Tibial artery (tissue), 4 donors: ENCODE results near the gene ABCC8.
A peak's percentile ranks its signal among the peaks of the same experiment; 100 is the strongest.

Source experiments
- DNase-seq, 2 donors: peaks; one replicate each; pipeline ENCODE4 v3.0.0-alpha.2; 2019
- H3K27ac ChIP-seq, 2 donors: fragments of 200-600 bp; sonication (generic) in 1 of 2; 1 replicate in 1 of 2; 2 replicates in 1 of 2; pipeline ENCODE4 v1.5.1; 2018 to 2019; ENCODE audit warnings: mild to moderate bottlenecking in 1 of 2
- H3K27me3 ChIP-seq, 2 donors: fragments of 200-600 bp; sonication (generic) in 1 of 2; one replicate each; pipeline versions ENCODE4 v1.5.1 to v1.6.0; 2016 to 2019
- H3K36me3 ChIP-seq, 3 donors: fragments of 200-600 bp; sonication (generic) in 2 of 3; one replicate each; pipeline ENCODE4 v1.5.1; 2016 to 2019; ENCODE audit warnings: mild to moderate bottlenecking in 2 of 3
- H3K4me1 ChIP-seq, 4 donors: fragments of 200-600 bp; sonication (generic) in 2 of 4; 1 replicate in 3 of 4; 2 replicates in 1 of 4; pipeline ENCODE4 v1.5.1; 2016 to 2019
- H3K4me3 ChIP-seq, 2 donors: fragments of 200-600 bp; sonication (generic) in 1 of 2; 1 replicate in 1 of 2; 2 replicates in 1 of 2; pipeline ENCODE4 v1.5.1; 2018 to 2019; ENCODE audit warnings: mild to moderate bottlenecking in 2 of 2
- H3K9me3 ChIP-seq, 3 donors: fragments of 200-600 bp; sonication (generic) in 1 of 3; one replicate each; pipeline ENCODE4 v1.5.1; 2016 to 2019
- CTCF ChIP-seq, 2 experiments: fragments of 200-600 bp in 1 of 2; fragments of 450-650 bp in 1 of 2; IDR thresholded peaks; one replicate each; pipeline ENCODE4 v1.5.1; 2017 to 2019; ENCODE audit warnings: antibody characterized with exemption in 2 of 2, mild to moderate bottlenecking in 1 of 2, moderate library complexity in 1 of 2
- intact Hi-C: fragments of 100-400 bp; cut with DNase I; formaldehyde crosslinking; loops from one replicate; pipeline ENCODE4 v1.15.0; 2023; ENCODE audit warnings: low total_unique reads

ABCC8 gene

DNA sequence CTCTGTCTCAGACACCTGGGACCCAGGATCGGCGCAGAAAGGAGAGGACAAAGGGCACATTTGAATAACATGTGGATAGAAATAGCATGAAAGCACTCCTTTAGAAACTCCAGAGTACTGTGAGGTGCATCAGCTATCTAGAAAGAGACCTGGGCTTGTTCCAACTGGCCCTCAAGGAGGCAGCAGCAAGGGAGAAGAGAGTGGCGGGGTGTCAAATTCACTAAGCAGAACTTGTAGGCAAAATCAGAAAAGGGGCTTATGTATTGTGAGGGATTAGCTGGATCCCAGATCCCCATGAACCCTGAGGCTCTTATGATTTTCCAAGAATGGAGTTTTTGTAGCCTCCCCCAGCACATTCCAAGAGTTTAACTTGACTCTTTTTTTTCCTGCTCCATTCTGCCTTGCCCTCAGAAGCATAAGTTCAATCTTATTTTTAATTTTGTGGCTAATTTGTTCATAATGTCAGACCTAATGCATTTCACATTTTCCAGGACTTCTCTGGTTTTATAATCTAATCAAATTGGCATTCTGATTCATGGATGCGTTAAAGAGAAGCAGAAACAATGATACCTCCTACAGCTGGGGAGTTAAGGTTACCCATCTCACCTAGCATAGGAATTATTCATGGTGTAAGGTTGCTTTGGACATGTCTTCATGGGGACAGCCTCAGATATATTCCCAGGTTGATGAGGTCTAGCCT is 34.0 kb upstream of the ABCC8 start:
- peaks cover 0 to 23% (median 18%) of the 10 kb centered on the region in 4 donors for H3K4me1 ChIP-seq
- no peak for TF ChIP-seq CTCF (IDR thresholded peaks at IDR 0.05)
- no peaks in the 10 kb centered on the region for H3K27me3 ChIP-seq
- no peaks in the 10 kb centered on the region for H3K9me3 ChIP-seq
- intact Hi-C loops = no loop called here
- H3K4me3 ChIP-seq = no peak overlapping the region
- no peaks in the 10 kb centered on the region for H3K36me3 ChIP-seq
- no peak overlapping the region for H3K27ac ChIP-seq
- DNase-seq = no peak

GRCh38 chr11:17508791-17509190 is 32.1 kb upstream of the ABCC8 start:
- no peak for DNase-seq
- no peaks in the 10 kb centered on the region for H3K36me3 ChIP-seq
- TF ChIP-seq CTCF (IDR thresholded peaks at IDR 0.05) = no peak
- H3K9me3 ChIP-seq = no peaks in the 10 kb centered on the region
- H3K4me3 ChIP-seq = no peak overlapping the region
- peak overlapping the region in 1 of 2 donors; percentile 58 for H3K27ac ChIP-seq
- H3K27me3 ChIP-seq = no peaks in the 10 kb centered on the region
- intact Hi-C loops = no loop called here
- peaks cover 0 to 23% (median 18%) of the 10 kb centered on the region in 4 donors for H3K4me1 ChIP-seq

DNA sequence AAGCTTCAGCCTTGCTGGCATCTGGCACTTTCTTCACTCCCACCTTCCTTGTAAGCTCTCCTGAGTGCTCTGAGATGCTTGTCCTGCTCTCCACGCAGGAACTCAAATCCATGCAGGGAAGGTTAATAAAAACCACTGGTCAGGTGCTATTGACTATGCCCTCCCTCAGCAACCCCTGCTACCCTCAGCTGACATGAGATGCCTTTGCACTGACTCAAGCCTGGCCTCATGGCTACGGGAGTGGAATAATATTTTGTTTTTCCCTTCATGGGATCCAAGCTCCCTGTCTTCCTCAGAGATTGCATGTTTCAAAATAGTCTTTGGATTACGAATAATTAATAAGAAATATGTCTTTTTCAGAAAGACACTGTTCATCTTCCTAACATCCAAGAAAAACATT is 31.7 kb upstream of the ABCC8 start:
- Histone ChIP-seq H3K27me3 (no peaks in the 10 kb centered on the region), H3K36me3 (no peaks in the 10 kb centered on the region), H3K27ac (peak overlapping the region; percentile 58), H3K4me3 (no peak overlapping the region), H3K9me3 (no peaks in the 10 kb centered on the region), H3K4me1 (peaks cover 0 to 23% (median 18%) of the 10 kb centered on the region in 4 donors)
- peak in 1 of 2 donors; percentile 36 for DNase-seq
- intact Hi-C loops = no loop called here
- TF ChIP-seq CTCF (IDR thresholded peaks at IDR 0.05) = no peak

GRCh38 chr11:17507773-17508172 is 31.1 kb upstream of the ABCC8 start:
- no peaks in the 10 kb centered on the region for H3K9me3 ChIP-seq
- intact Hi-C loops = no loop called here
- H3K36me3 ChIP-seq = no peaks in the 10 kb centered on the region
- no peak for DNase-seq
- H3K27me3 ChIP-seq = no peaks in the 10 kb centered on the region
- TF ChIP-seq CTCF (IDR thresholded peaks at IDR 0.05) = no peak
- H3K4me3 ChIP-seq = no peak overlapping the region
- peaks cover 0 to 23% (median 18%) of the 10 kb centered on the region in 4 donors for H3K4me1 ChIP-seq
- peak overlapping the region; percentile 58 for H3K27ac ChIP-seq

- no peak for DNase-seq
- no peak for TF ChIP-seq CTCF (IDR thresholded peaks at IDR 0.05)
- Histone ChIP-seq H3K27me3 (no peaks in the 10 kb centered on the region), H3K4me1 (peaks cover 0 to 23% (median 18%) of the 10 kb centered on the region in 4 donors), H3K4me3 (no peak overlapping the region), H3K9me3 (no peaks in the 10 kb centered on the region), H3K27ac (no peak overlapping the region), H3K36me3 (no peaks in the 10 kb centered on the region)
- intact Hi-C loops = no loop called here
Observed at GRCh38 chr11:17506942-17507341, 30.3 kb upstream of the ABCC8 start.
